Kasumi-1 (cell line): ENCODE results near the gene GNAI3.
A peak's percentile ranks its signal among the peaks of the same experiment; 100 is the strongest.

Source experiments
- DNase-seq, 2 experiments: peaks; one replicate each; lab custom pipeline; 2025; lab: John Stamatoyannopoulos, UW

GNAI3 gene

DNA sequence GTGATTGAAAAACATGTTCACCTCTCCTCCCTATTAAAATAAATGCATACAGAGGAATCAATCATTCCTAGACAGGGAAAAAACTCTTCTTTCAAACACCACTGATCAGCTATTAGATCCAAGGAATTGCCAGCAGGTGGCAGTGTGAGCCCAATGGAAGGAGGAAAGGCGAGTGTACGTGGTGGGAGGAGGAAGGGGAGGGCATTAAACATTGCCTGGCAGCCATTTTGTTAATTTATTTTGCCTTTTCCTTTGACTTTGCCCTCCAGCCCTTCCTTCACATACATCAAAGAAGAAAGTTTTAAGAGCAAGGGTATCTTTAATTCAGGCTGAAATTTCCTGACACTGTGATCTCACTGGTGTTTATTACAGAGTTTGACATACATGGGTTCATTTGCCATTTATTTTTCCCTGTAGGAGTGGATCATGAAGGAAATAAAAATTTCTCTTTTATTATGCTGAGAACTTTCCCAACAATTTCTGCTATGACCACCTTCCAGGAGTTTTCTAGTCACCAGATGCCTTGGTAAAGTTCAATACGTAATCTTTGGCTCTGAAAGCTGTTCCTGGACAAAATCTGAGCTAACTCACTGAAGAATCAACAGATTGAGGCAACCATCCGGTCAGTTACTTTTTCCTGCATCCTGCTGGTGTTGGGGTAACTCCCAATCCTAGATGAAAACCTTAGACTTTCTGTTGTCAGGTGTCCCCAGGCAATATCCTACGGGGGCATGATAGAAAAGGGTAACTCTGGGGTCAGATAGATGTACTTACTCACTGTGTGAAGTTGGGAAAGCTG is 1.9 kb upstream of the GNAI3 start:
- peak; percentile 95 to 96 for DNase-seq

DNA sequence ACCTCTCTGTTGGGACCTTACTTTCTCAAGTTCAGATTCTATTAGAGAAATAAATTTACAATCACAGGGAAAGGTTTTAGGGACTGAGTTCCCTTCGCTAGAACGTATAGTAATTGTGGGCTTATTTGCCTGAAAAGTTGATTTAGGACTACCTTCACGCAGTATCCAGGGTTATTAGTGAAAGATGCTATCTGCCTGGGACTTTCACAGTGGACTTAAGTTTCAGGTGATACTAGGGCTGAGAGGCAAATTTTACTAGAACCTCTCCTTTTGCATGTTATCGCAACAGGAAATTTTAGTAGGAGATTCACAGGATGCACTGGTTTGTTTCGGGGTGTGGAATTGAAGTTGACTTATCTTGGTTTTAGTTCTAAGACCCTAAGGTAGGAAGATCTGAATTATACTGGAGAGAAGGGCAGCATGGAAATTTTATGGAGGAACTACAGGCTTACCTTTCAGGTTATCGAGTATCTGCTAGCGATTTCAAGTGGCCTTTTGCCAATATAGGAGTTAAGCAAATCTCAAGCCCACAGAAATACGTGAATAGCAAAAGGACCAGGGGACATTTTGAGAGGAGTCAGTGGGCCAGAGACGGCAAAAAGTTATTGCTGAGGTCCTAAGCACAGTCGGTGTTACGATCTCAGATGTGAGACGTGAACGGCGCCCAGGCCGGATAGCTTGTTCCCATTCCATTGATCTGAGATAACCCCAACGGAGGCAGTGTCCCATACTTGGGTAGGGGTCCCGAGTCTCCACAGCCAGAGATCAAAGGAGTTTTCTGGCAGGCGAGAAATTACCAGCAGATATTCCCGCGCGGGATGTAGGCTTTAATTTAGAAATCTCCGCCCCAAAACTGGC is 723 bp upstream of the GNAI3 start:
- DNase-seq: peak; percentile 25 to 41

DNA sequence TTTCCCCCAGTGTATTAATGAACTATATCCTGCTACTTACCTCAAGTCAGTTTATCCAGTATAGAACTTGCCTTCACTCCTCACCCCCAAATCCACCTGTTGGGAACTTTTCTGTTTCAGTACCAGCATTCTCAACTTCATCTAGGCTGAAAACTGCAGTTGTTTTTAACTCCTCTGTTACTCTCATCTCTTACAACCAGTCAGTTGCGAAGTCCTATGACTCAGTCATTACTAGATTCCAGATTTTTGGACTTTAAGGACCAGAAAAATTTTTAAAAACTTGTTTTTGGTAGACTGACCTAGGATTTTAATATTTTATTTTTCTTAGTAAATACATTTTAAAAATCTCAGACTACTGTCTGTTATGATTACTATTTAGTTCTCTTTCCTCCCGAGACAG is 8.1 kb downstream of the GNAI3 start:
- no peak for DNase-seq

DNA sequence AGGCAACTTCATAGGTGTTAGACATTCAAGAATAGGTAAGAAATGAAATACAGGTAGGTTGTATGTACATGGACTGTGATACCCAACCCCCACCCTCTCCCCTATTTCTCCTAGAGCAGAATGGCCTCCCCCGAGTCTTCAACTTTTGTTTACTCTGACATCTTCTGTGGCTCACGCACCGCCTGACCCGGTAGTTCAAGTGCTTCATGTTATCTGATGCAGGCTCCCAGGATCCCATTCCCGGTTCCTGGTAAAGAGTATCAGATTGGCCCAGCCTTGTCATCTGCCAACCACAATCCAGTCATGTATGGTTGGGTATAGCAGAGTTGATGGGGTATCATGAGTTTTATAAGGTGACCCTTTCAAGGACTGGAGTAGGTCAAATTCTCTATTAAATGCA is 9.1 kb downstream of the GNAI3 start:
- no peak for DNase-seq

DNA sequence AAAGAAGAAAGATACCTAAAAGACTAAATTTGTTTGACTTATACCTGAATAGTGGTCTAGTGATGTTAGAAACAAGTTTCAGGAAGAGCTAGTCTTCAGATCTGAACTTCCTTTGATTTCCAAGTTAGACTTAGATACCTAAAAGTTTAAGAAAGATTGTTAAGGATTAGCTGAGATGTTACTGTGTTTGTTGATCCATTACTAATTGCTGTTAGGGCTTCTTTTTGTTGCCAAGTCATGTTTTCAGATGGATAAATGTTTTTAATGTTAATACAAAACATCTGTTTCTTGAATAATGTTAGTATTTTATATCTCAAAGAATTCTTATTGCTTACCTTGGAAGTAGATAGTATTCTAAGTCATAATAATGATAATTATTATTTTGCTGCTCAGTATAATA is 11.6 kb downstream of the GNAI3 start:
- no peak for DNase-seq

DNA sequence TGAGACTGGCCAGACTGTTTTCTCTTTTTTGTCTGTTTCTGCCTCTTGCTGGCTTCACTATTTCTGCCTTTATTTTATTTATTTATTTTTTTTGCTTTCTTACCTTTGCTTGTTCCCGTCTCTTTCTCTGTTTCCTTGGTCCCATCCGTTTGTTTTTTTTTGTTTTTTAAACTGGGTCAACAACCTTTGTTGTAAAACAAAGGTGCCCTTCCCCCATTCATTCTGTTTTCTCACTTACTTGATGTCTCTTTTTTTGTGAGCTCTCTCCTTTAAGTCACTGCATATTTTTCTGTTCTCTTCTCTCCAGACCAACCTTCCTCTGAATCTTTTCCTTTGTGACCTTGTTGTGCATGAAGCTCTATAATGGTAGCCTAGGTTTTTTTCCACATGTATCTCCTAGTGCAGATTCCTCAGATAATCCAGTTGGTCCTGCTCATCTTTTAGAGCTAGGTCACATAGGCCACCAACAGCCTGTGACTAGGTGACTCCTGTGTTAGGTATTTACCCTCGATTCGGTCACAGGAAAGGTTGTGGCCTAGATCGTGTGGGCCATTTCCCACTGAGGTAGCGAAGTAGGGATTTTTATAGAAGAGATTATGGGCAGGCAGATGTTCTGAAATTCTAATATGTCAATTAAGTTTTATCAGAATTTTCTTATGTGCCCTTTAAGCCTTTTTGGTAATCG is 15.9 kb downstream of the GNAI3 start:
- DNase-seq: no peak

DNA sequence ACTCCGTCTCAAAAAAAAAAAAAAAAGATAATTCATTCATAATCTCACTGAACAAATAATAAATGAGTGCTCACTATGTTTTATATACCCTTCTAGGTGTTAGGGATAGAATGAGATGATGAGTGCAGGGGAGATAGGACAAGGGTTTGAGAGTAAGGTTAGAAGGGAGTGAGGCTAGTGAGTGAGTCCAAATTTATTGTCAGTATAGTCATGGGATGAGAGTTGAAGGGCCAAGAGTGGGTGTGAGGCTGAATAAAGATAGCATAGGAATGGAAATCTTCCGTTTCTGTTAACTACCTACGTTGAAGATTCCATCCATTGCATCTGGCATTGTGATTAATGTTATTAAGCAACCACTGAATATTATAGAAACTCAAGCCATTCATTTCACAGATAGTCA is 16.8 kb downstream of the GNAI3 start:
- DNase-seq: no peak

DNA sequence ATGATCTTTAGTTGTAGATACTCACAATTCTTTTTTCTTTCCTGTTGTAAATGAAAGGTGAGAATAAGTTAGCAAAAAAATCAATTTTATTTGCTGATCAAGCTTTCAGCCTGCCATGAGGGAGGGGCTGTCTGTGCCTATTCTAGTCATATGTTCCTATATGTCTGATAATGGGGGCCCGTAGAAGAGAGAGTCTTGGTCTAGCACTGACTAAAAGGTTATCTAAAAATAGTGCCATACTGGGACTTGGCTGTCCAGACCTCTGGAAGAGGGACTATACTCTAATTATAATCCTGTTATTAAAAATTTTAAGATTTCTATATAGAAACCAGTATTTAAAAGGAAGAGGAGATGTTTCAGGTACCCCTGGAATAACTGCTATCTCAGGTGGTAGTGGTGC is 18.6 kb downstream of the GNAI3 start:
- DNase-seq: no peak

DNA sequence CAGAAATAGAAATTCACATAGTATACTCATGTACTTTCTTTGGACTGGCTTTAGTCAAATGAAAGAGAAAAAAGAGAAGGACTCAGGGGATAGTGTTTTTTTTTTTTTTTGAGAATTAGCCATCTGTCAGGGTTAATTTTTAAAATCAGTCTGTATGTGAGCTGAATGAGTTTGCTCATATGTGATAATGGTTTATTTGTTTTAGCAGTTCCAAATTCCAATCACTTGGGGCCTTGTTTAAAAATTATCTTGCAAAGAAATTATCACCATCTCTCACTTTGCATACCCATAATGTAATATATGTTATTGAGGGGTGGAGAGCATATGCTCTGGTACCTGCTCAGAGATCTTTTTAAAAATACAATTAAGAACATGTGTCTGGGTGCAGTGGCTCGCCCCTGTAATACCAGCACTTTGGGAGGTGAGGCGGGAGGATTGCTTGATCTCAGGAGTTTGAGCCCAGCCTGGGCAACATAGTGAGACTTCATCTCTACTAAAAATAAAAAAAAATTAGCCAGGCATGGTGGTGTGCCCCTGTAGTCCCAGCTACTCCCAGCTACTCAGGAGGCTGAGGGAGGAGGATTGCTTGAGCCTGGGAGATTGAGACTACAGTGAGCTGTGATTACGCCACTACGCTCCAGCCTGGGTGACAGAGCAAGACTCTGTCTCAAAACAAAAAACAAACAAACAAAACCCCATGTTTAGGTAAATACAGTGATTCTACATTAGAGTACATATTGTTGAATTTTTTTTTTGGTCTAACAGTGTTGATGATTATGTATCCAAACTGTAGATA is 19.7 kb downstream of the GNAI3 start:
- no peak for DNase-seq

DNA sequence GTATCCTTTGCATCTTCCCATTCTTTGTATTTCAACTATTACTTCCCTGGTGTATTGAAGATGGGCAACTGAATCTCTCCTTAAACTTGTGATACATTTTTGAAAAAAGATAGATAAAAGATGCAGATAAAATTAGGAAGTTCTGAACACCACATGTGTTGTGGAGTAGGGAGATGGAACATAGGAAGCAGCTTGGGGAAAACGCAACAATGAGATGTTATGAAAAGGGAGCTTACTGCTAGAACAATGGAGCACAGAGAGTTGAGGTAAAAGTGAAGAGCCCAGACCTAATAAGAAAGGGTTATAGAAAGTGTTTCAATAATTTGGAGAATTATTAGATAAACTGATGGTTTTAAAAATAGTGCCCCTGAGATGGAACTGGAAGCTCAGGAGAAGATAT is 20.9 kb downstream of the GNAI3 start:
- DNase-seq: no peak

DNA sequence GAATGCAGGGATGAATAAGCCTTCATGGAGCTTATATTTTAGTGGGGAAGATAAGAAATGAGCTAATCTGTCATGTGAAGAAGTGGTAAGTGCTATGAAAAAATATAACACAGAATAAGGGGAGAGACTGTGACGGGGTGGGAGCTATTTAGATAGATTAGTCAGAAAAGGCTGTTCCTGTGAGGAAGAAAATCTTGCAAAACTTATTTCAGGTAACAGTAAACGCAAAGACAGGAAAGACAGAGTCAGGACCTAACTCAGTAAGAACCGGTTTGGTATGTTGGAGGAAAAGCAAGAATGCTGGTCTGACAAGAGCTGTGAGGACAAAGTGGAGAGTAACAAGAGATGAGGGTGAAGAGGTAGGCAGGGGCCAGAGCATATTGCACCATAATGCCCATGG is 22.0 kb downstream of the GNAI3 start:
- no peak for DNase-seq

DNA sequence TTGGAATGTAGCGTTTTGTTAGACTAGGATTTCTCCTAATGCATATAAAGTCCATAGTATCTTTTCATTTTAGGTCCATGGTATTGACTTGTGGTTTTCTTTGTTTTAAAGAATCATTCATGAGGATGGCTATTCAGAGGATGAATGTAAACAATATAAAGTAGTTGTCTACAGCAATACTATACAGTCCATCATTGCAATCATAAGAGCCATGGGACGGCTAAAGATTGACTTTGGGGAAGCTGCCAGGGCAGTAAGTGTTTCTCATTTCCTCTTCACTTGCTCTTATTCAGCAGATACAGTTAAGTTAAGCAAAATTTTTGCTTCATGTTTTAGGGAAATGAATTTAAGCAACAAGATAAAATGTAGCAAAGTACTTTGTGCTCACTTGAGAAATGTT is 25.4 kb downstream of the GNAI3 start:
- peak; percentile 44 to 51 for DNase-seq

DNA sequence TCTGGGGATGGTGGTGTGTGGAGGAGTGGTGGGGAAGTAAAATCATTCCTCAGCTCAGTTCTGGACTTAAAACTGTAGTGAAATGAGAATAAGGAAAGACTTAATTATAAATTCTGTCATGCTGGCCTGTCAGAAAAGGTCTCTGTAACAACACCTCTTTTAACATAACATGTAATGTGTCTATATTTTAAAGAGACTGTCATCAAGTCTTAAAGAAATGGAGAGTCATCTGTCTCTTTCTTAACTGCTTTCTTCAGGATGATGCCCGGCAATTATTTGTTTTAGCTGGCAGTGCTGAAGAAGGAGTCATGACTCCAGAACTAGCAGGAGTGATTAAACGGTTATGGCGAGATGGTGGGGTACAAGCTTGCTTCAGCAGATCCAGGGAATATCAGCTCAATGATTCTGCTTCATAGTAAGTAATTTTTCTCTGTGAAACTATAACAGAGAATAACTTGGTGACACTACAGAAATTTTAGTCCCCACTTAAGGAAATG is 30.6 kb downstream of the GNAI3 start:
- no peak for DNase-seq

DNA sequence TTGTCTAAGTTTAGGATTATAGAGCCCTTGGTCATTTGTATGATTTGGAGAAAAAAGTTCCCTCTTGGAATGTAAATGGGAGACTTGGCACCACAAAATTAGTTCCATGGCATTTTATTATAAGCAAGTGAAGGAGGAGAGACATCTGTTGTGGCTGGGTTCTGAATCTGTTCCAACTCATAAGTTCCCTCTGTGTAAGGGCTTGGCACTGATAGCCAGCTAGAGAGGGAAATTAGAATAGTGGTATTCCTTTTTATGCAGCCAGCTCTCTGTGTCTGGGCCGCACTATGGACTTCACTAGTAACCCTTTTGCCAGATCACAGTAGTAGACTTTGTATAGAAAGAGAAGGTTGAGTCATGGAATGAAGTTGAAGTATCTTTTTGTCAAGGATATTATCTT is 31.1 kb downstream of the GNAI3 start:
- no peak for DNase-seq

DNA sequence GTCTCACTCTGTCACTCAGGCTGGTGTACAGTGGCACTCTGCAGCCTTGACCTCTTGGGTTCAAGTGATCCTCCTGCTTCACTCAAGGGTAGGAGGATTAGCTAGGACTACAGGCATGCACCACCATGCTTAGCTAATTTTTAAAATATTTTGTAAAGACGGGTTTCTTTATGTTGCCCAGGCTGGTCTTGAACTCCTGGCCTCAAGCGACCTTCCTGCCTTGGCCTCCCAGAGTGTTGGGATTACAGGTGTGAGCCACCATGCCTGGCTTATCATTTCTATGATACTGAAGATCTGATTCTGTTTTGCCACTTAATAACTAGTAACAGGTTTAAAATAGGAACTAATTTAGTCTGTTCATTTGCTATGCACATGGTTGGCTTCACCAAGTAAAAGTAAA is 33.6 kb downstream of the GNAI3 start:
- DNase-seq: no peak

DNA sequence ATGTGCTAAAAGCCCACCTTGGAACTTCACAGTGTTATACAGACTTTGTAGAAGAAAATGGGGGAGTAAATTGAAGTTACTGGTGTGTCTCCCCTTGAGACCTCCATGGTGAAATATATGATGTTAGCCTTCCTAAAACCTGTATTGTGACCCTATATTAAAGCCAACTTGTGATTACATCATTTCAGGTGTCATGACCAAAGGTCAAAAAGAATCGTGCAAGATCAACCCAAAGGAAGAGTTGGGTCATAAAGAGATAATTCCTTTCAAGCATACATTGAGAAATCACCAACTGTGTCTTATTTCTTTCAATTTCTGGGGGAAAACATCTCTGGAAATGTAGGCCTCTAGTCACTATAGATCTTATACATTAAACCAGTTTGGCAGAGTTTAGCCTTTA is 36.4 kb downstream of the GNAI3 start:
- DNase-seq: no peak

DNA sequence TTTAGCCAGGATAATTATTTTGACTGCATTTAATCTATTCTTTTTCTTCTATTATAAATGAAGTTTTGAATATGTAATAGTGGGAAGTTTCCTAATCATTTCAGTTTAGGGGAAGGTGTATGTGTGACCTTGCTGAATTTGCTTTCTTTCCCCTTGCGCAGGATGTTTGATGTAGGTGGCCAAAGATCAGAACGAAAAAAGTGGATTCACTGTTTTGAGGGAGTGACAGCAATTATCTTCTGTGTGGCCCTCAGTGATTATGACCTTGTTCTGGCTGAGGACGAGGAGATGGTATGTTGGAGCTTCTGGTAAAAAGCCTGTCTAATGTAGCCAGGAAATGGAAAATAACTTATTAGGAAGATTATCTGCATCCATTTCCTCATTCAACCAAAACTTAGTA is 37.6 kb downstream of the GNAI3 start:
- DNase-seq: no peak

DNA sequence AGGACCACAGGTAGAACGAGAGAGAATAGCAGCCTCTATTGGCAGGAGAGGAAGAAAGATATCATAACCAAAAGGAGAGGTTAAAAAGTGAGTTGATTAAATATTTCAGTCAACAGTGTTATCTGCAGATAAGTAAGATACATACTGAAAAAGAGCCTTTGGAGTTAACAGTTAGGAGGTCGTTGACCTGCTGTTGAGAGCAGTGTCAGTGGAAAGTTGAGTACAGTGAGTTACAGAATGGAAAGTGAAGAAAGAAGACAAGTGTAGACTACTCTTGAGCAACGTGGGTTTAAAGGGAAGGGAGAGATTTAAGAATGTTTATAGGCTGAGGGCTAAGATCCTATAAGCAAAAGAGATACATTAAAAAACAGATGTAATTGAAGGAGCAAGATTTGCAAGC is 40.8 kb downstream of the GNAI3 start:
- no peak for DNase-seq

DNA sequence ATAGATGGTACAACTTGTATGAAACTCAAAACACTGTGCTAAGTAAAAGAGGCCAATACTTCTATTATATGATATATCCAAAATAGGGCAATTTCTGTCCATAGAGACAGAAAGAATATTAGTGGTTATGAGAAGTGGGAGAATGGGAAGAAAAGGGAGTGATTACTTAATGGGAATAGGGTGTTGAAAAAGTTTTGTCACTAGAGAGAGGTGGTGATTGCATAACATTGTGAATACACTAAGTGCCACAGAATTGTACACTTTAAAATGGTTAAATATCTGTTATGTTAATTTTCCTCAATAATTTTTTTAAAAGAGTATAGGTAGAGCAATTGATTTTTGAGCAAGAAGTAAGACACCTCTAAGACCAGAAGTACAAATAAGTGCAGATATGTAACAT is 41.3 kb downstream of the GNAI3 start:
- DNase-seq: no peak

DNA sequence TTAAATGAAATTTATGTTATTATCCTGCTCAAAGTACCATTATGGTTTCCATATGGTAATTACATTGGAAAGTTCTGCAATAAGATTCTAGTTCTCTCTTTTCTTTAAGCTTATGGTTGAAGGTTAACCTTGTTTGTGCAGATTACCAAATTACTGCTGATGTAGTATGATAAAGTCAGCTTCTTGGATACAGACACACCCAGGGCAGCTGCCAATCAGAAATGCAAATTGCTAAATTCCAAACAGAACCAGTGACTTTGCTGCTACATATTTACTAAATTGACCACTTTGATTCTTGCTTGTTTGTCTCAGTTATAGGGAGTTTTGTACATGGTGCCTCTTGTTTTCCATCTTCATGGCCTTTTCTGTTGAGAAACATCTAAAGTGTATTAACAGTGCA is 44.5 kb downstream of the GNAI3 start:
- no peak for DNase-seq

DNA sequence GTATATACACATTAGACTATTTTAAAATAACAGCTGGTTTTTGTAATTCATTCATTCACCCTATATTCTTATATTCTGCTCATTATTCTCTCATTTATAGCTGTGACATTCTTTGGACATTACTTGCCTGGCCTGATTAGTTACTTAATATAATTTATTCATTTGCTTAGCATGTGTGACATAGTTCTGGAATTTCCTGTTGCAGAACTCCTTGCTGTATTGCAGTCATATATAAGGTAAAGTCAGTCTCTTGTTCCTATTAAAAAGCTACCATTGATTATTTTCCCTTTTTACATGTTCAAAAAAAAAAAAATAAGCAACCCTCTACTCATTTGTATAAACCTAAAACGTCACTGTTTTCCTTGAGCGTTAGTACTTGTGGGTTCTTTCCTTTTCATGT is 47.1 kb downstream of the GNAI3 start:
- no peak for DNase-seq

DNA sequence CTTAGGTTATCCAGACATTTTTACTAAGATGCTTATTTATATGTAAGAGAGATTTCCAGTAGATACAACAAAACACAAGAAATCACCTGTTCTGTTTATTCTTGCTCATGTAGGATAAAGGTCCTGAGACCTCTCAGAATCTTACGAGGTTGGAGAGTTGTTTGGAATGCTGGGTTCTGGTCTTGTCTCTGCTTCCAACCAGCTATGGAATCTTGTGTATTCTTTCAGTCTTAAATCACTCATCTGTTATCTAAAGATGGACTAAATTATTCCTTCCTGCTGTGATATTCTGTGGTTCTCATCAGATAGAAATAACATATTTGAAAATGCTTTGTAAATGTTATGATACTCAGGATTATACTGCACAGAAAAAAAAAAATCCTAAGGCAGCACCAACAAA is 49.7 kb downstream of the GNAI3 start:
- no peak for DNase-seq
